ENCODE data around the gene GBP3.
"Not testable (repeated sequence)": the region's sequence is repeated elsewhere in the genome, so short reads cannot be mapped to it uniquely, and the experiment has no call there.

Gene GBP3

DNA sequence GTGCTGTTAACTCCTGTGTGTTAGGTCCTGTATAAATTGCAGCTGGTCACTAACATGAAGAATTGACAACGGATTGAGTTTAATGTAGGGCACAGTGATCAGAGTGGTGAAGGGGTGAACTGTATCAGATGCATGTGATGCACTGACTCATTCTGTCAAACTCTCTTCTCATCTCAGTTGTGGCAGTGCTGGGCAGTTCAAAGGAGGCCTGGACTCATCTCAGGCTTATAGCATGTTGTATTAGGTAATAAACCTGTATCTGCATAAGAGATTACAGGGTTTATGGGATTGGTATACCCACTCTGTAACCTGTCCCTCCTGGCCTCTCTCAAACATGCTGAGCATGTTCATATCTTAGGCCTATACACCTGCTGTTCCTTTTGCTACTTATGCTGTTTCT is 12.4 kb upstream of the GBP3 start:
- DNase-seq (ENCODE audit: low spot score) = no peak
- TF ChIP-seq, protein P1, sequence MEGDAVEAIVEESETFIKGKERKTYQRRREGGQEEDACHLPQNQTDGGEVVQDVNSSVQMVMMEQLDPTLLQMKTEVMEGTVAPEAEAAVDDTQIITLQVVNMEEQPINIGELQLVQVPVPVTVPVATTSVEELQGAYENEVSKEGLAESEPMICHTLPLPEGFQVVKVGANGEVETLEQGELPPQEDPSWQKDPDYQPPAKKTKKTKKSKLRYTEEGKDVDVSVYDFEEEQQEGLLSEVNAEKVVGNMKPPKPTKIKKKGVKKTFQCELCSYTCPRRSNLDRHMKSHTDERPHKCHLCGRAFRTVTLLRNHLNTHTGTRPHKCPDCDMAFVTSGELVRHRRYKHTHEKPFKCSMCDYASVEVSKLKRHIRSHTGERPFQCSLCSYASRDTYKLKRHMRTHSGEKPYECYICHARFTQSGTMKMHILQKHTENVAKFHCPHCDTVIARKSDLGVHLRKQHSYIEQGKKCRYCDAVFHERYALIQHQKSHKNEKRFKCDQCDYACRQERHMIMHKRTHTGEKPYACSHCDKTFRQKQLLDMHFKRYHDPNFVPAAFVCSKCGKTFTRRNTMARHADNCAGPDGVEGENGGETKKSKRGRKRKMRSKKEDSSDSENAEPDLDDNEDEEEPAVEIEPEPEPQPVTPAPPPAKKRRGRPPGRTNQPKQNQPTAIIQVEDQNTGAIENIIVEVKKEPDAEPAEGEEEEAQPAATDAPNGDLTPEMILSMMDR (IDR thresholded peaks at IDR 0.05; ENCODE audit: extremely low read depth, missing control alignments) = no peak

DNA sequence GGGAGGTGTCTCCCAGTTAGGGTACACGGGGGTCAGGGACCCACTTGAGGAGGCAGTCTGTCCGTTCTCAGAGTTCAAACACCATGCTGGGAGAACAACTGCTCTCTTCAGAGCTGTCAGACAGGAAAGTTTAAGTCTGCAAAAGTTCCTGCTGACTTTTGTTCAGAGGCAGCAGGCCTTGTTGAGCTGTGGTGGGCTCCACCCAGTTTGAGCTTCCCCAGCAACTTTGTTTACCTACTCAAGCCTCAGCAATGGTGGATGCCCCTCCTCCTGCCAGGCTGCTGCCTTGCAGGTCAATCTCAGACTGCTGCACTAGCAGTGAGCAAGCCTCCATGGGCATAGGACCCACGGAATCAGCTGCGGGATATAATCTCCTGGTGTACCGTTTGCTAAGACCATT is 11.3 kb upstream of the GBP3 start:
- DNase-seq (ENCODE audit: low spot score) = not testable (repeated sequence)

DNA sequence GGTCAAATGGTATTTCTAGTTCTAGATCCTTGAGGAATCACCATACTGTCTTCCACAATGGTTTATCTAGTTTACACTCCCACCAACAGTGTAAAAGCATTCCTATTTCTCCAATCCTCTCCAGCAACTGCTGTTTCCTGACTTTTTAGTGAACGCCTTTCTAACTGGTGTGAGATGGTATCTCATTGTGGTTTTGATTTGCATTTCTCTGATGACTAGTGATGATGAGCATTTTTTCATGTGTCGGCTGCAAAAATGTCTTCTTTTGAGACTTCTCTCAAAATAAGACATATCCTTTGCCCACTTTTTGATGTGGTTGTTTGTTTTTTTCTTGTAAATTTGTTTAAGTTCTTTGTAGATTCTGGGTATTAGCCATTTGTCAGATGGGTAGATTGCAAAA is 6.4 kb upstream of the GBP3 start:
- not testable (repeated sequence) for DNase-seq (ENCODE audit: low spot score)

DNA sequence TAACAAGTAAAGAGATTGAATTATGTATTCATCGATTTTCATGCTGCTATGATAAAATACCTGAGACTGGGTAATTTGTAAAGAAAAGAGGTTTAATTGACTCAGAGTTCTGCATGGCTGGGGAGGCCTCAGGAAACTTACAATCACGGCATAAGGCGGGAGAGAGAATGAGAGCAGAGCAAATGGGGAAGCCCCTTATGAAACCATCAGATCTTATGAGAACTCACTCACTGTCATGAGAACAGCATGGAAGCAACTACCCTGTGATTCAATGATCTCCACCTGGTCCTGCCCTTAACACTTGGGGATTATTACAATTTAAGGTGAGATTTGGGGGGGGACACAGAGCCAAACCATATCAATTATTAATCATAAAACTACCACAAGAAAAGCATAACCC is 3.3 kb upstream of the GBP3 start:
- TF ChIP-seq, protein P1 (IDR thresholded peaks at IDR 0.05; ENCODE audit: extremely low read depth, missing control alignments) = no peak
- no peak for DNase-seq (ENCODE audit: low spot score)

DNA sequence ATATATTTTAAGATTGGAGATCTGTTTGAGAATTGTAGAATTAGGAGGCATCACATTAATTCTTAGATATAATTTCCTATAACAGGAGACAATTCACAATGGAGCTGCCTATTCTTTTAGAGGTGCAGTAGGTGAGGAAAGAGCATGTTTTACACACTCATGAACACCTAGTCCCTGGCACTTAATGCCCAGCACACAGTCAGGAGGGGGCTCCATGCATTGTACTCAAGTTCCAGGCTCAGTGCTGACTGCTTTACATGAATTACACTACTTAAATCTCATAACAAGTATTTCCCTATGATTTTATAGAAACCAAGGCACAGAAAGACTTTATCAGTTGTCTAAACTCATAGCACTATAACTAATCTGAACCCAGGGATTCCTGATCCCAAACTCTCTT is 360 bp upstream of the GBP3 start:
- no peak for DNase-seq (ENCODE audit: low spot score)
- TF ChIP-seq, protein P1 (IDR thresholded peaks at IDR 0.05; ENCODE audit: extremely low read depth, missing control alignments) = no peak

DNA sequence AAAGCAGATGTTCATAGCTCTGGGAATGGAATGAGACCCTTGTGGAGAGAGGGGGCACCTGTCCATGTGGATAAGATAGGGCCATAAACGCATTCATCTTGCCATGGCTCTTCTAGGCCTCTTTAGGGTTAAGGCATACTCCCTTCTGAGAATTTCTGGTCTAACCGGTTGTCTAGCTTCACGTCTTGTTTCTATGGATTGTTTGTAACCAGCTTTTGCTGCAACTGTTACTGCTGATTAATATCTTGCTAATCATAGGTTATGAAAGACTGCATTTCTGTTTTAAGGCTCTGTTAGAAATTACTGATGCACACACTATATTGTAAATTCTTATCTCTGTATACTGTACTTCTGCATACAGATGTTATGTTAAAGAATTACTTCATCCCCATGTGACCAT is 4.3 kb downstream of the GBP3 start:
- not testable (repeated sequence) for DNase-seq (ENCODE audit: low spot score)

DNA sequence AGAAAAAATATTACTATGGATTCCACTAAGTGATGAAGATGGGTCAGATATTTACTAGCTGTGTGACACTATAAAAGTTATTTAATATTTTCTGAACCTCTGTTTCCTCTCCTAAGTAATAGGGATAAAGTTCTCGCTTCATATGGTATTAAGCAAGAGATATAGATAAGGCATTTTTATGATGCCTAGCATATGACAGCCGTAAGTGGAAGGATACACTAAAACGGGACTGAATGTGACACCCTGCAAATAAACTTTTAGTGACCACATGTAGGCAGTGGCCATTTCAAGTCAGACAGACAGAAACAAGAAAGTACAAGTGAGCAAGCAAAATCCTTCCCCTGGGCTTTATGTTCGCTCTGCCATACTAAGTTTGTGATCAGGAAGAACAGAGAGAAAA is 14.2 kb downstream of the GBP3 start:
- TF ChIP-seq, protein P1 (IDR thresholded peaks at IDR 0.05; ENCODE audit: extremely low read depth, missing control alignments) = no peak
- no peak for DNase-seq (ENCODE audit: low spot score)

DNA sequence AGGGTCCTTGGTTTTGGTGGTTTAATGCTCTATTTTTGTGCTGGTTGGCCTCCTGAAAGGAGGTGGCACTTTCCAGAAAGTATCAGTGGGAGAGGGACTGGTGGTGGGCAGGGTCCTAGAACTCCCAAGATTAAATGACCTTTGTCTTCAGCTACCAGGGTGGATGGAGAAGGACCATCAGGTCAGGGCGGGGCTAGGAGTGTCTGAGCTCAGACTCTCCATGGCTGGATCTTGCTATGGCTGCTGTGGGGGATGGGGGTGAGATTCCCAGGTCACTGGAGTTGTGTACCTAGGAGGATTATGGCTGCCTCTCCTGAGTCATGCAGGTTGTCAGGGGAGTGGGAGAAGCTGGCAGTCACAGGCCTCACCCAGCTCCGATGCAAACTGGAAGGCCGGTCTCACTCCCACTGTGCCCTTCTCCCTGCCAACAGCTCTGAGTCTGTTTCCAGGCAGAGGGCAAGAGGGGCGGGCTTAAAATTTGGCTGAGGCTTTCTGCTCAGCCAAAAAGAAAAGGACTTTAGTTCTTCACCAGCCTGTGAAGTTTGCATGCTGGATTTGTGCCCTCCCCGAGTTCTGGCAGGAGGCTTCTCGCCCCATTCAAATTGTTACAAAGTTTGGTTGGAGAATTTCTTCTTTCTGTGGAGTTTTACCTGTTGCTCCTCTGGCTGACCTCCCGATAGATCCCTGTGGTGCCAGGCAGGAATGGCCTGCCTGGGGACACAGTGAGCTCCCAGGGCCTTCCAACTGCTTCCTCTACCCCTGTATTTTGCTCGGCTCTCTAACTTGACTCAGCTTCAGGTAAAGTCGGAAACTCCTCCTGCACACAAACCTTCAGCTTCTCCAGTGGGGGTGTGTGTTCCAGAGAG is 17.1 kb downstream of the GBP3 start:
- no peak for DNase-seq (ENCODE audit: low spot score)
- TF ChIP-seq, protein P1 (IDR thresholded peaks at IDR 0.05; ENCODE audit: extremely low read depth, missing control alignments) = no peak

DNA sequence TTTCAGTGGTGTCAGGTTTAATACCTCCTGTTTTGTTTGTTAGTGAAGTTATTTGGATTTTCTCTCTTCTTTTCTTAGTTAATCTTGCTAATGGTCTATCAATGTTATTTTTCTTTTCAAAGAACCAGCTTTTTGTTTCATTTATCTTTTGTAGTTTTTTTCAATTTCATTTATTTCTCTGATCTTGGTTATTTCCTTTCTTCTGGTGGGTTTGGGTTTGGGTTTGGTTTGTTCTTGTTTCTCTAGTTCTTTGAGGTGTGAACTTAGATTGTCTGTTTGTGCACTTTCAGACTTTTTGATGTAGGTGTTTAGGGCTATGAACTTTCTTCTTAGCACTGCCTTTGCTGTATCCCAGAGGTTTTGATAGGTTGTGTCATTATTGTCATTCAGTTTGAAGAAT is 20.5 kb downstream of the GBP3 start:
- not testable (repeated sequence) for DNase-seq (ENCODE audit: low spot score)

DNA sequence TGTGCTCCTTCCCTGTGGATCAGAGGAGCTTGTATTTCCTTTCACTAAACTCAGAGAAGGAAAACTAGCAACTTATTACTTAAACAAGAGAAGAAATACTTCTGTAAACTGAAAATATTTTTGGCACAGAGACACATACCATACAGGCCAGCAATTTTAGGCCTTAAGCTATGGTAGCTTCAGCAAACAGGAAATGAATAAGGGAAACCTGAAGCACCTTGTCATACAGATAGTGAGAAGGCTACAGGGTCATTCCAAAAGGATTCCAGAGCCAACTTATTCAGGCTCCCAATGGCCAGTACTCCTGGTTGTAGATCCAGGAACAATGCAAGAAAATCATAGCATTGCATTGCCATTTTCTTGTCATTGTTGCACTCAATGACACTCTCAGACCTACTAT is 21.2 kb downstream of the GBP3 start:
- DNase-seq (ENCODE audit: low spot score) = no peak
- TF ChIP-seq, protein P1 (IDR thresholded peaks at IDR 0.05; ENCODE audit: extremely low read depth, missing control alignments) = no peak

Measured in GM20000 (cell line).